Cardiac fibroblast (primary cell): ENCODE data around the gene SMIM21.

Experiments used
- DNase-seq, 2 donors: peaks; one replicate each; pipeline versions ENCODE4 v3.0.0 to v3.0.0-alpha.2; 2010; ENCODE audit warnings: low read depth in 2 of 2
- H3K4me3 ChIP-seq, 2 donors: replicated peaks in 1 of 2; 1 replicate in 1 of 2; 2 replicates in 1 of 2; pipeline ENCODE4 v1.5.1; 2011; ENCODE audit warnings: low read depth in 2 of 2, low read length in 2 of 2, mild to moderate bottlenecking in 2 of 2, moderate library complexity in 1 of 2
- TF ChIP-seq, protein P1 (sequence below): IDR thresholded peaks from one replicate; pipeline ENCODE4 v1.5.1; 2011; ENCODE audit warnings: low read depth, mild to moderate bottlenecking, low read length, inconsistent platforms

The SMIM21 gene

DNA sequence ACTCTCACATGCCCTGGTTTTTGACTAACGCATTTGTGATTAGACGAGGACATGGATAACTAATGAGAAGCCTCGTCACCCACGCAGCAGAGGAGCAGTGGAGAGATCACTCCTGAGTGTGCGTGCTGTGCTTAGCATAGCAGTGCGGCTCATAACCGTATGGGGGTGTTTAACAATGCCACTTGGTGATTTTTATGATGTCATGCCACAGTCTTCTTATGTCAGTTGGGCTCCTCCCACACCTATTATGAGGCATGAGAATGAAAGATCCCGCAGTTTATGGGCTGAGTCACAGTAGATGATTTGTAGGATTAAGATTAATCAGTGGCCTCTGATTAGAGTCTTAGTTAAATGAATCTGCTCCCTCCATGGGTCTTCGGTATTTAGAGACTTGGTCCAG lies 2.5 kb upstream of the SMIM21 start:
- no peak for DNase-seq
- no peak overlapping the region for H3K4me3 ChIP-seq
- TF ChIP-seq, protein P1, sequence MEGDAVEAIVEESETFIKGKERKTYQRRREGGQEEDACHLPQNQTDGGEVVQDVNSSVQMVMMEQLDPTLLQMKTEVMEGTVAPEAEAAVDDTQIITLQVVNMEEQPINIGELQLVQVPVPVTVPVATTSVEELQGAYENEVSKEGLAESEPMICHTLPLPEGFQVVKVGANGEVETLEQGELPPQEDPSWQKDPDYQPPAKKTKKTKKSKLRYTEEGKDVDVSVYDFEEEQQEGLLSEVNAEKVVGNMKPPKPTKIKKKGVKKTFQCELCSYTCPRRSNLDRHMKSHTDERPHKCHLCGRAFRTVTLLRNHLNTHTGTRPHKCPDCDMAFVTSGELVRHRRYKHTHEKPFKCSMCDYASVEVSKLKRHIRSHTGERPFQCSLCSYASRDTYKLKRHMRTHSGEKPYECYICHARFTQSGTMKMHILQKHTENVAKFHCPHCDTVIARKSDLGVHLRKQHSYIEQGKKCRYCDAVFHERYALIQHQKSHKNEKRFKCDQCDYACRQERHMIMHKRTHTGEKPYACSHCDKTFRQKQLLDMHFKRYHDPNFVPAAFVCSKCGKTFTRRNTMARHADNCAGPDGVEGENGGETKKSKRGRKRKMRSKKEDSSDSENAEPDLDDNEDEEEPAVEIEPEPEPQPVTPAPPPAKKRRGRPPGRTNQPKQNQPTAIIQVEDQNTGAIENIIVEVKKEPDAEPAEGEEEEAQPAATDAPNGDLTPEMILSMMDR: no peak

DNA sequence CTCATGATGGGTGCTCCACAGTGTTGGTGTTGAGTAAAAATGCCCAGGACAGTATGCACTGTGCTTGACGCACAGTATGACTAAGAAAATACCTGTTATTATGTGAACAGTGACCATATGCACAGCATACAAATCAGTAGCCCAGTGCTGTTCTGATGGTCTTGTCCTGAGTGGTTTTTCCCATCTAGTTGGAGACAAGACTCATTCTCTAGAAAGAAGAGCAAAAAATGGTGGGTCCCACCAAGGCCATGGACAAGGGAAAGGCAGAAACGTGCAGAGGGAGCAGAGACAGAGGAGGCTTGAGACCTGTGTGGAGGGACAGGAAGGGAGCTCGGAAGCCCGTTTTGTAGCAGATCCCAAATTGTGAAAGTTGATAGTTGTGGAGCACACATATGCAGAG lies 987 bp upstream of the SMIM21 start:
- TF ChIP-seq, protein P1: no peak
- no peak for DNase-seq
- no peak overlapping the region for H3K4me3 ChIP-seq

DNA sequence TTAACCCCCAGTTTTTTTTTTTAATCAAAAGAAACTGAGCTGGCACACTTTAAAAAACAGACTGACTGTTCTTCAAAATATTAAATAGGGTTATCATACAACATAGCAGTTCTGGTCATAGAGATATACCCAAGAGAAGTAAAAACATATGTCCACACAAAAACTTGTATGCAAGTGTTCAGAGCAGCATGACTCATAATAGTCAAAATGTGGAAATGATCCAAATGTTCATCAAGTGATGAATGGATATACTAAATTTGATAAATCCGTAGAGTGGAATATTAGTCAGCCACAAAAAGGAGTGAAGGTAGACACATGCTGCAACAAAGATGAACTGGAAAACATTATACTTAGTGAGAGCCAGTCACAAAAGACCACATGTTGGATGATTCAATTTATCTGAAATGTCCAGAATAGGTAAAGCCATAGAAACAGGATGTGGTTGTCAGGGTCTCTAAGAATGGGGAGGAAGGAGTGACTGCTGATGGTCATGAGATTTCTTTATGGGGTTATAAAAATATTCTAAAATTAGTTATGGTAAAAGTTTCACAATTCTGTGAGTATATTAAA lies 5.1 kb downstream of the SMIM21 start:
- no peak overlapping the region for H3K4me3 ChIP-seq
- TF ChIP-seq, protein P1: no peak
- peak; percentile 22 to 41 for DNase-seq

DNA sequence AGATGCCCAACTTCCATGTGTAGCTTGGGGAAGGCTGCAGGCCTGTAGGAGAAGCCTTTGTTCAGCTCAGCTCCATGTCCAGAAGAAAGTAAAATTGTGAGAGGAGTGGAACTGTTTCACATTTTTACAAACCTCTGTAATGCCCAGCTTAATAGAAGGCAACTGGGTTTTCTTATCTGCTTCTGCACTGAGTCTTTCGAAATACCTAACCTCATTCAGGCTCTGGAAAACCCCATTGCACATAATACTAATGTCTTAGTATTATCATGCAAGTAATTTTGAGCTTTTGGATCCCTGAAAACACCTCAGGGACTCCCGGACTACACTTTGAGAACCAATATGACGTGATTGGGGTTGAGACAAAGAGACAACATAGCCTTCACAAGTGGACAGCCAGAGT lies 5.8 kb downstream of the SMIM21 start:
- H3K4me3 ChIP-seq: no peak overlapping the region
- TF ChIP-seq, protein P1: no peak
- peak; percentile 18 to 62 for DNase-seq

DNA sequence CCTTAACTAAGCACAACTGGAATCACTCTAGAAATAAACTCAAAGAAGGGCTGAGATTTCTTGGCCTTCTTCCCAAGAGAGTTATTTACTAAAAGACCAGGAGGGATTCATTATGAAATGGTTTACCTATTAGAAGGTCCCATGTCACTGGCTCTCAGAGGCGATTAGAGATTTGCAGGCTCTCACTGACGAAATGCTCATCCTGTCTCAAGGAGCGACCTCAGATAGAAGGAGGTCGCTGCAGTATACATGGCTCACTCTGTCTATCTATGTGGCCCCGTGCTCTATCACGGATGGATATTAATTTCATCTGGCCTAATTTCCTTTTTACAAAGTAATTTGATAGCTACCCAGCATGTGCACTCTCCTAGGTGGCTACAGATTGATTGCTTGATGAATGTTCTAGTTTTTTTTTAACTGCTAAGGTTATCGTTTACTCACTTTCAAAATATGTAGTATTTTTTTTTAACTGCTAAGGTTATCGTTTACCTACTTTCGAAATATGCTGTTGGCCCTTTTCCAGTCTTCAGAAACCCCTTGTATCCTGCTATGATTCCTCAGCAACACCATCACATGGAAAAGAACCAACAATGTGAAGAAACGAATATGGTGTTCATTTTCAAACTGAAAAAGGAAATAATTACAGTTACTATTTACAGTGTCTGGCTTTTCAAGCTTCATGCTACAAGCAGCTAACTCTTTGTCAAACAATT lies 9.1 kb downstream of the SMIM21 start:
- TF ChIP-seq, protein P1: no peak
- DNase-seq: no peak
- no peak overlapping the region for H3K4me3 ChIP-seq

DNA sequence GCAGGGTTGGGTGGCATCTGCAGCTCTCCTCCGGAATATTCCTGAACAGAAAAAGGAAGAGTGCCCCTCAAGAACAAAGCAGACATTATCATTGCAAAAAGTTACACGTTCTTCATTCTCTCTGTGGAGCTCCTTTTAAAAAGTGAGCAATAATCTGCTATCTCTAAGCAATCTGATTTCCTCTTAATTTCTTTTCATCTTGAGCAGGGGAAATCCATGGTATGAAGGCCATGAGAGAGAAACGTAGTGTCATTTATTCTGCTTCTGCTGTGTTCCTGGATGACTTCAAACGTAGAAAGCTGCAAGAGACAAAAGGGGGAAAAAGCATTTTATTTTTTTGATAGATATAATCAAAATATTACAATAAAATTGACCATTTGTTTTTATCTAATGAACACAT lies 16.9 kb downstream of the SMIM21 start:
- no peak for DNase-seq
- TF ChIP-seq, protein P1: no peak
- H3K4me3 ChIP-seq: no peak overlapping the region

DNA sequence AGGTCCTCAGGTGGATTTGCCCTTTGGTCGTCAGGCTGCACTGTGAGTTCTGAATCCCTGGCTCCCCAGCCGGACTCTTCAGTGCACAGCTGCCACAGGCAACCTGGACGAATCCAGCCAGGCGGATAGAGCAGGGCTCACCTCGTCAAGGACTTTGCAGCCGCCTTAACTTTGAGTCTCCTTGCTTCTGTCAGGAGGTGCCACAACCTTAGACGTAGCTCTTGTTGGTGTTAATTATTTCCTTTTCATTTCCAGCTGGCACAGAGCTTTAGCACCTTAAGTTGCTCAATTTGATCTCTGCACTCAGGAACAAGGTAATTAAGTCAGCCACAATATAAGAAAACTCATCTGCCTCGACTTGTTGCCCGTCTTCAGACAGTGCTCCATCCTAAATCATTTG lies 17.7 kb downstream of the SMIM21 start:
- no peak for DNase-seq
- TF ChIP-seq, protein P1: no peak
- no peak overlapping the region for H3K4me3 ChIP-seq
